SH-SY5Y (cell line): Measurements from ENCODE around the gene RYR1.

Experiments
- GATA2 ChIP-seq: IDR thresholded peaks from 2 replicates; pipeline ENCODE4 v1.6.1; 2011; ENCODE audit warnings: mild to moderate bottlenecking, low read depth, low read length
- GATA3 ChIP-seq: IDR thresholded peaks from 2 replicates; pipeline ENCODE4 v1.6.1; 2011; ENCODE audit warnings: low read depth, mild to moderate bottlenecking, low read length, moderate library complexity

DNA sequence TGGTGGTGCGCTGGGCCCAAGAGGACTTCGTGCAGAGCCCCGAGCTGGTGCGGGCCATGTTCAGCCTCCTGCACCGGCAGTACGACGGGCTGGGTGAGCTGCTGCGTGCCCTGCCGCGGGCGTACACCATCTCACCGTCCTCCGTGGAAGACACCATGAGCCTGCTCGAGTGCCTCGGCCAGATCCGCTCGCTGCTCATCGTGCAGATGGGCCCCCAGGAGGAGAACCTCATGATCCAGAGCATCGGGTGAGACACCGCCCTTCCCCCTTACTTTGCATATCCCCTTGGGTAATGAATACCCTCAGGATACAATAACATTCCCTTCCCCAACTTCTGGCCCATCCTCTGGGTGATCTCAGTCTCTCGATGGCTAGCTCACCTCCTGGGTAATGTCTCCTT lies 60.9 kb downstream of the RYR1 start:
- TF ChIP-seq GATA2 (no peak), GATA3 (no peak)
